BJ (cell line): Measurements from ENCODE around the gene CCDC33. TPM values are rescaled to one million over a fixed set of nuclear protein-coding genes. Genes with fewer than 3 reads are reported as not detected.

Experiments used
- CTCF ChIA-PET: fragments of 350-600 bp; formaldehyde crosslinking; extraction: SDS; loops from one replicate; lab custom pipeline; 2021; ENCODE audit warnings: antibody characterized with exemption, inconsistent platforms; lab: Yijun Ruan, JAX
- POLR2A ChIA-PET: fragments of 300-600 bp; sonication (Branson Sonifier 250); formaldehyde crosslinking; extraction: SDS; loops from one replicate; lab custom pipeline; 2021; ENCODE audit warnings: antibody characterized with exemption; lab: Charles Lee
- DNase-seq: peaks from one replicate; pipeline ENCODE4 v3.0.0-alpha.2; 2011; ENCODE audit warnings: low read depth
- H3K27me3 ChIP-seq: 2 replicates; pipeline ENCODE4 v1.6.0; 2011; ENCODE audit warnings: low read length; ENCODE audit not compliant: control insufficient read depth, insufficient read depth
- H3K36me3 ChIP-seq: 2 replicates; pipeline ENCODE4 v1.5.1; 2011; ENCODE audit warnings: low read length; ENCODE audit not compliant: control insufficient read depth, insufficient read depth
- H3K4me3 ChIP-seq: 2 replicates; pipeline ENCODE4 v1.5.1; 2011; ENCODE audit warnings: low read depth, mild to moderate bottlenecking, control low read depth, low read length
- polyA plus RNA-seq: library from polyadenylated mRNA; depleted of rRNA; stranded (reverse); fragments of >200 nt; gene quantifications from 2 replicates; pipeline ENCODE4 v1.2.3, GENCODE V29; 2011
- TF ChIP-seq, protein P1 (sequence below): IDR thresholded peaks from 2 replicates; pipeline ENCODE4 v1.5.1; 2011; ENCODE audit warnings: low read depth, mild to moderate bottlenecking, control low read depth, inconsistent platforms, low read length, moderate library complexity; ENCODE audit not compliant: insufficient read depth

Gene CCDC33
- polyA plus RNA-seq, 1 experiment, result 0.26 TPM

DNA sequence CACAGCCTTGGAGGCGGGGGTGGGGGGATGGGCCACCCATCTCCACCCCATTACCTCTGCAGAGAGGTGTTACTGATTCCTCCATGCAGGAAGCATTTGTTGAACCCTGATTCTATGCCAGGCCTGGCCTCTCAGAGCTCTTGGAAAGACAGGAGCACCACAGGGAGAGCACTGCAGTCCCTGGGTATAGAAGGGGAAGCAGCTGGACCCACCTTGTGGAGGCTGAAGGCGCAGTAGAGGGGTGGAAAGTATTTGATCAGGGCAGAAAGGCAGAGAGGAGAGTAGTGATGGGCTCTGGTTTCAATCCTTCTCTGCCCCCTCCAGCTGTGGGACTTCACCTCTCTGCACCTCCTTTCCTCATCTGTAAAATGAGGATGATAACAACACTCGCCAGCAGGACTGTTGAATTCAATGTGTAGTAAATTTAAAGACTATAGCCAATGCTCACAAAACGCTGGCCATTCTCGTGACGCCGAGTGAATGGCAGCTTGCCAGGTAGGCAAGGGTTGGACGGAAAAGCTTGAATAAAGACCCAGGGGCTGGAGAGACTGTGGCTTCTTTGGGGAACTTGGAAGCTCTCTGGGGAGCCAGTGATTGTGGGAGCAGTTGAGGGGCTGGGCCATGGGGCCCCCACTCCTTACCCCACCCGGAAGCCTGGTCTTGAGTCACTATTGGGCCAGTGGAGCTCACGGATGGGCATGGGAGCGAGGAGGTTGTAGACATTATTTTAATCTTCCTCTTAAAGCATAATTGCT is 8.0 kb upstream of the CCDC33 start:
- TF ChIP-seq, protein P1, sequence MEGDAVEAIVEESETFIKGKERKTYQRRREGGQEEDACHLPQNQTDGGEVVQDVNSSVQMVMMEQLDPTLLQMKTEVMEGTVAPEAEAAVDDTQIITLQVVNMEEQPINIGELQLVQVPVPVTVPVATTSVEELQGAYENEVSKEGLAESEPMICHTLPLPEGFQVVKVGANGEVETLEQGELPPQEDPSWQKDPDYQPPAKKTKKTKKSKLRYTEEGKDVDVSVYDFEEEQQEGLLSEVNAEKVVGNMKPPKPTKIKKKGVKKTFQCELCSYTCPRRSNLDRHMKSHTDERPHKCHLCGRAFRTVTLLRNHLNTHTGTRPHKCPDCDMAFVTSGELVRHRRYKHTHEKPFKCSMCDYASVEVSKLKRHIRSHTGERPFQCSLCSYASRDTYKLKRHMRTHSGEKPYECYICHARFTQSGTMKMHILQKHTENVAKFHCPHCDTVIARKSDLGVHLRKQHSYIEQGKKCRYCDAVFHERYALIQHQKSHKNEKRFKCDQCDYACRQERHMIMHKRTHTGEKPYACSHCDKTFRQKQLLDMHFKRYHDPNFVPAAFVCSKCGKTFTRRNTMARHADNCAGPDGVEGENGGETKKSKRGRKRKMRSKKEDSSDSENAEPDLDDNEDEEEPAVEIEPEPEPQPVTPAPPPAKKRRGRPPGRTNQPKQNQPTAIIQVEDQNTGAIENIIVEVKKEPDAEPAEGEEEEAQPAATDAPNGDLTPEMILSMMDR, result no peak
- POLR2A ChIA-PET, result no interaction called here
- Histone ChIP-seq H3K36me3 (no peaks in the 10 kb centered on the region), H3K27me3 (peaks cover 13% of the 10 kb centered on the region), H3K4me3 (no peak overlapping the region)
- CTCF ChIA-PET, result no interaction called here
- no peak for DNase-seq

DNA sequence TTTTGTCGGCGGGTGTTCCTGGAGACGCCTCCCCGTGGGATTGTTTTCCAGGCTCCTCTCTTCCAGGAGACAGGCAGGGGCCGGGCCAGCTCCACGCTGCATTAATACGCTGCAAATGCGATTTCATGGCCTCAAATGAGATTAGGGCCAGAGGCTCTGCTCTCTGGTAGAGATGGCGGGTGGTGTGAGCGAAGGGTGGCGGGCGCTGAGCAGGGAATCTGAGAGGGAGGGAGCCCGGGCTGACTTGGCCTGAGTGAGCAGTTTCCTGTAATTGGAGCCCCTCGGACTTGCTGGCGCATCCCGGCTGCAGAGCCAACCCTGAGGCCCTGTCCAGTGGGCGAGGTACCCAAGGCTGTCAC is 7.4 kb upstream of the CCDC33 start:
- TF ChIP-seq, protein P1, result no peak
- ChIA-PET POLR2A (no interaction called here), CTCF (no interaction called here)
- no peaks in the 10 kb centered on the region for H3K36me3 ChIP-seq
- no peak for DNase-seq
- H3K4me3 ChIP-seq, result no peak overlapping the region
- H3K27me3 ChIP-seq, result peaks cover 15% of the 10 kb centered on the region

DNA sequence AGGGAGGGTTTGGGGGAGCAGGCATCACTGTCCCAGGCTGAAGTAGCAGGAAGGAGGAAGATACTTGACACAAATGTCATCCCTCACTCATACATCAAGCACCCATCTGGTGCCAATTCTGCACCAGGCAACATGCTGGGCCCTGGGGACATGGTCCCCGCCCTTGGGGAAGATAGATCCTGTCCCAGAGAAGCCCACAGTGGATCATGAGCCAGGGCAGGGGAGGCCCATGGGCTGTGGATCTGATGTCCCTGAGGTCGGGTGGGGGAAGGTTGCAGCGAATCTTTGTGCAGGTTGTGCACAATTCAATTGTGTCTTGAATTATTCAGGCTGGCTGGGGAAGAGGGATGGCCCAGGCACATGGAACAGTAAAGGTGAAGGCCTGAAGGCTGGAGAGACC is 6.4 kb upstream of the CCDC33 start:
- ChIA-PET POLR2A (no interaction called here), CTCF (no interaction called here)
- Histone ChIP-seq H3K36me3 (no peaks in the 10 kb centered on the region), H3K27me3 (peaks cover 15% of the 10 kb centered on the region), H3K4me3 (no peak overlapping the region)
- DNase-seq, result no peak
- TF ChIP-seq, protein P1, result no peak

DNA sequence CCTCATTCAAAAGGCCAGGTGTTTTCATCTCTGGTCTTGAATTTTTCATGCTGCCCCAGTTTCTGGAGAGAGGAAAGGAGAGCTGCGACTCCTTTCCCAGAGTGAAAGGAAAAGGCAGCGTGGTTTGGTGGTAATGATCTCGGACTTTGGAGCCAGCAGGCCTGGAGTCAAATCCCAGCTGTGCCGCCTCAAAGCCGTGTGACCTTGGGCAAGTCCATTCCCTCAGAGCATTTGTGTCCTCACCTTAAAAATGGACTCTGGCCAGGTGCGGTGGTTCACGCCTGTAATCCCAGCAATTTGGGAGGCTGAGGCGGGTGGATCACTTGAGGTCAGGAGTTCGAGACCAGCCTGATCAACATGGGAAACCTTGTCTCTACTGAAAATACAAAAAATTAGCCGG is 4.7 kb upstream of the CCDC33 start:
- H3K36me3 ChIP-seq, result no peaks in the 10 kb centered on the region
- peaks cover 15% of the 10 kb centered on the region for H3K27me3 ChIP-seq
- ChIA-PET CTCF (no interaction called here), POLR2A (no interaction called here)
- H3K4me3 ChIP-seq, result no peak overlapping the region
- TF ChIP-seq, protein P1, result no peak
- no peak for DNase-seq

DNA sequence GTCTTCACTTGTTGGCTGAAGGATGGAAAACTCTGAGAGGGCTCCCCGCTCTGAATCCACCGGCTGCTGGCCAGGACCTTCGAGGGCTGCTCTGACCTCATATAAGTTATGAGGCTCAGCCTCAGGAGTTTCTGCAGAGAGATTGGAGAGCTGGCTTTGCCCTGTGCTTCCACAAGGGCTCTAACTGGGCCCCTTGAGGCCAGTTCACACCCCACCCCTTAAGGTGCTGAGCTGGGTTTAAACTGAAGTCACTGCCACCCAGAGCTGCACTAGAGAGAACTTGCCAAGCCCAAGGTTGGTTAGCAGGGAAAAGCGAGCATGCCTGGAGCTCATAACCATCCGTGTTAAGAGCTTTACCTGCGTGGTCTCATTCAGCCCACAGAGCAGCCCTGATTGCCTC is 2.8 kb upstream of the CCDC33 start:
- Histone ChIP-seq H3K27me3 (peaks cover 11% of the 10 kb centered on the region), H3K36me3 (no peaks in the 10 kb centered on the region), H3K4me3 (no peak overlapping the region)
- ChIA-PET POLR2A (no interaction called here), CTCF (interaction anchor here (0.7 to 1.9 kb wide), 4 partner anchors 14 to 99 kb away, joined by 3 to 5 read pairs (median 4); no protein-coding TSS in a partner anchor)
- TF ChIP-seq, protein P1, result no peak
- DNase-seq, result no peak
